HG02588 (cell line): Measurements from ENCODE around the gene OTULINL.

Experiments
- ATAC-seq: cut with Tn5 transposase; IDR thresholded peaks from one replicate; pipeline ENCODE4 v1.9.1; 2021; ENCODE audit warnings: mild to moderate bottlenecking, moderate library complexity; ENCODE audit not compliant: unreplicated experiment

OTULINL gene

DNA sequence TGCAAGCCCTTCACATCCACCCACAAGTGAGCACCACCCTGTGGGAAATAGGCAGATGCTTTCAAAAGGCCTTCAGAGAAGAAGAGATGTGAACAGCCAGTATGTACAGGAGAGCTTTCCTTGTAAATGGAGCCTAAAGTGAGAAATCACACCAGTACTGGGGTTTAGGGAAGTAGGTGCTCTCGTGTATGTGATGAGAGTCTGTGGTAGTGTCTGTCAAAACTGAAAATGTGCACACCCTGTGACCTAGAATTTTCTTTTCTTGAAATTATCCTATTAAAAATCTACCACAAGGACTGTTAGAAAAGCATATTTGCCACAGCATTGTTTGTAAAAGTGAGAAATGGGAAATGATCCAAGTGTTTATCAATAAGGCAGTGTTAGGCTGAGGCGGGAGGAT, 16.6 kb downstream of the OTULINL start:
- no peak for ATAC-seq

- ATAC-seq: no peak
Observed at GRCh38 chr5:14599476-14600127, 18.0 kb downstream of the OTULINL start.

GRCh38 chr5:14600846-14601245, 19.3 kb downstream of the OTULINL start:
- ATAC-seq: no peak

DNA sequence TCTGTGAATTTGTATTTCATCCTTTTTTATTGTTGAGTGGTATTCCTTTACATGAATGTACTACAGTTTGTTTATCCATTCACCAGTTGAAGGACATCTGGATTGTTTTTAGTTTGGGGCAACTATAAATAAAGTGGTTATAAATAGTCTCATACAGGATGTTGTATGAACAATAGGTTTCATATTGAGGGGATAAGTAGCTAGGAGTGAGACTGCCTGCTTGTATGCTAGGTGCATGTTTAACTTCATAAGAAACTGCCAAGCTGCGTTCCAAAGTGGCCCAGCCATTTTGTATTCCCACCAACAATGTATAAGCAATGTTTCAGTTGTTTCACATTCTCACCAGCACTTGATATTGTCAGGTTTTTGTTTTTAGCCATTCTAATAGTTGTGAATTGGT, 21.5 kb downstream of the OTULINL start:
- ATAC-seq: no peak

- ATAC-seq: no peak
Observed at GRCh38 chr5:14607104-14607503, 25.5 kb downstream of the OTULINL start.

GRCh38 chr5:14608169-14608568, 26.6 kb downstream of the OTULINL start:
- no peak for ATAC-seq

DNA sequence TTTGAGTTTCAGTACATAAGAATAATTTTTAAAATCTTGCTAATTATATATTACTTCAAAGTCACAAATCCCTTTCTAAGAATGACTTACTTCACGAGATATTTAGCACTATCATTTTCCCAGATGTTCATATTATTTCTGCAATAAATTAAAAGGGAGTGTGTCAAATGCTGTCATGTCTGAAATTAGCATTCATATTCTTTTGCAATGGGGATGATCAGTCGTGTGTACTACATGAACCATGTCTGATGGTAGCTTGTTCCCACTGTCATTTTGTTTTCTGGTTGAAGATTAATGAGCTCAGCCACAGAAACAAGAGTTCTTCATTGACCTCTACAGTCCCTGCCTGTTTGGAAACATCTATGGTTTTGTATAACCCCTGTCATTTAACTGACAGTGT, 30.1 kb downstream of the OTULINL start:
- ATAC-seq: no peak

- no peak for ATAC-seq
Observed at GRCh38 chr5:14614490-14614889, 32.9 kb downstream of the OTULINL start.

DNA sequence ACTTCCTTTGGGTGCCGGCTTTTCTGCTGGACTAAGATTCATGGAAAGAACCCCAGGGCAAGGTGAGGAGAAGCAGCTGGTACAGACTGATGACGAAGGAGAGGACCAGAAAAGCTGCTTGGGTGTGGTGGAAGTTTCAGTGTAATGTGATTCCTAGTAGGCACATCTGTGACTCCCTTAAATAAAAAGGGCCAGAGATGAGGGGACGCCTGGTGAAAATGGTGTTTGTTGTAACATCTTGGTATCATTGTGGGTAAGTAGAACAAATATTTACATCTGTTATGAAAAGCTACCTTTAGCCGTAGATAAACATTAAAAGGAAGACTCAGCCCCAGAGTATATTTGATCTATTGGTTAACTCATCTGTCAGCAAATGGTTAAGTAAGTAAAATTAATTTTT, 33.8 kb downstream of the OTULINL start:
- ATAC-seq: no peak

GRCh38 chr5:14617441-14617840, 35.8 kb downstream of the OTULINL start:
- ATAC-seq: no peak

DNA sequence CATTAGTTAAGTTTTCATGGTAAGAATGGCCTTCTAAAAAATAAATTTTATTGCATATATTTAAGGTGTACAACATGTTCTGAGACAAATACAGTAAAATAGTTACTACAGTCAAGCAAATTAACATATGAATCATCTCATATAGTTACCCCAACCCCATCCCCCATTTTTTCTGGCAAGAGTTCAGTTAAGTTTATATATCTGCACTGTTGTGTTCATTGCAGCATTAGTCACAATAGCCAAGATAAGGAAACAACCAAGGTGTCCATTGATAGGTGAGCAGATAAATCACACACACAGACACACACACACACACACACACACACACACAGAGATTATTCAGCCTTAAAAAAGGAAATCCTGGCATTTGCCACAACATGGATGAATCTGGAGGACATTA, 45.7 kb downstream of the OTULINL start:
- no peak for ATAC-seq

- ATAC-seq: no peak
Observed at GRCh38 chr5:14628346-14628745, 46.8 kb downstream of the OTULINL start.

GRCh38 chr5:14630671-14631070, 49.1 kb downstream of the OTULINL start:
- no peak for ATAC-seq

GRCh38 chr5:14635656-14636055, 54.1 kb downstream of the OTULINL start:
- ATAC-seq: no peak

GRCh38 chr5:14640765-14641164, 59.2 kb downstream of the OTULINL start:
- no peak for ATAC-seq

DNA sequence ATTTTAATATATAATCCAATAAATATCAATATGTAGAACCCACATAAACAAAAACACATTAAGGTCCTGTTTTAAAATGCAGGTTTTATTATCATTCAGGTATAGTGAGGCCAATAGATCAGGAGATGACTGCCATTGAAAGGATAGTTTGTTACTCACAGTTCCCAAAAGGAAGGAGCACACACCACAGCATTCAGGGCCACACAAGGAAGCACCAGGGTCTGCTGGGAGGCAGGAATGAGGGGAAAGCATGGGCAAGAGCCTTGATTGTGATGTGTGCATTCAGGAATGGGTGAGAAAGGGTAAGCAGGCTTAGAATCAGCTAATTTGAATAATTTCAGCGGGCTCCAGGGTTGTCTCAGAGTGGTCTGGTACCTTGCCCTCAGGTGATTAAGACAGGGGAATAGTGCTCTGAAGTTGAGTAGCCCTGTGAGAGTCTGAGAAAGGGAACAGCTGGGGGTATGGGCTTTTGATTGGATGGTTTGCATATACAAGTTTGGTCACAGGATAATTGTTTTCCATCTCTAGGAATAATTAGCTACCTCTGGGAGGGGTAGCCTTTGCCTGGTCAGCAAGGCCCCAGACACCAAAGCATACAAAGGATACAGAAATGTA, 63.1 kb downstream of the OTULINL start:
- no peak for ATAC-seq

GRCh38 chr5:14650052-14650451, 68.5 kb downstream of the OTULINL start:
- ATAC-seq: no peak

DNA sequence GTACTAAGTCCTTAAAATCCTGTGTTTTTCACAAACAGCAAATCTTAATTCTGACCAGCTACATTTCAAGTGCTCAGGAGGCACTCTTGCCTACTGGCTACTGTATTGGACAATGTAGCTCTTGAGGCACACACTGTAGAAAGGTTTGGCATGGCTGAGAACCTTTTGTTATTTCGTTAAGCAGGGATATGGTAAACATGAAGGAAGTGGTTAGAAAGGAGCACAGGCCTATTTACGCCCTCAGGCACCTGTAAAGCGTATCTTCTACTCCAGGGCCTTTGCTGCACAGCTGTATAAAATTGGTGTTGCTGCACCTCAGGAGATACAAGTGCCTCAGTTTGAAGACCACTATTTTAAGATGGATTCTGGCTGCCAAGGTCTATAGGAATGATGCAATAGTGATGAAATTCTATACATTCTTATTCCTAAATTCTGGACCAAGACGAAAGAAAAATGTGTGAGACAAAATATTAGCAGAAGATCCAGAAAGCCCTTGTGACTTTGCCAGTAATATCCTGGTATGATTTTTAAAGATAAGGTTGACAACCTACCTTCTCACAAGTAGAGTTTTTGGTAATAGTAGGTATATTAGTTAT, 73.7 kb downstream of the OTULINL start:
- ATAC-seq: no peak

DNA sequence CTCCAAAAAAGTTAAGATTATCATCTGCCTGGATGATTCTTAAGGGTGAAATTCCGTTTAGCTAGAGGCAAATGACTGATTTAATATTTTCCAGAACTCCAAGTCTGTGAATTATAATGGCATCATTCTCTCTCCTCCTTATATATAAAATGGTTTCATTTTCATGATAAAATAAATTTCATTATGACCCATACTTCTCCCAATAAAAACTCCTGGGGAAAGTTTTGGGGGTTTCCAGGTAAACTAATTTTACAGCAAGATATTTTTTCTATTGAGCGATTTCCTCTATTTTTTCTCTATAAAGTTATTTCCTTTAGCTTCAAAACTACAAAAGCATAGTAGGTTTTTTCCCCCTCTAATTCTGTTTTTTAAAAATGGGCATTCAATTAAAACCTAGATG, 75.3 kb downstream of the OTULINL start:
- no peak for ATAC-seq

GRCh38 chr5:14659821-14660607, 78.4 kb downstream of the OTULINL start:
- no peak for ATAC-seq

DNA sequence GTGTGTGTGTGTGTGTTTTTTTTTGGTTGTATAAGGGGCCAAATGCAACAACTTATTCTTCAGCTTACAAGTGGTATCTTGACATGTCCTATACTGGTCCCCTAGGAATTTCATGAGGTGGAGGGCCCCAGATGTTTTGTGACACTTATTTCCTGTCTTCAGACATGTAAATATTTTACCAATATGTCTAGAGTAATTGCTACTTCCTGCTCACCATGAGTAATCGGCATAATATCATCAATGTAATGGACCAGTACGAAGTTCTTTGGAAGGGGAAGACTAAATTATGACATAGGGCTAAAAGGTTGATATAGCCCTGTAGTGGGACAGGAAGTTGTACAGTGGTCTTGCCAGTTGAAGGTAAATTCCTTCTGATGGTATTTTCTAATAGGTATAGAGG, 79.2 kb downstream of the OTULINL start:
- ATAC-seq: no peak
